GM21515 (cell line): ENCODE measurements around the gene ZW10.
"Not testable (repeated sequence)": the region's sequence is repeated elsewhere in the genome, so short reads cannot be mapped to it uniquely, and the experiment has no call there.

Source experiments
- ATAC-seq: cut with Tn5 transposase; IDR thresholded peaks from one replicate; pipeline ENCODE4 v1.9.1; 2021; ENCODE audit not compliant: unreplicated experiment

The ZW10 gene

DNA sequence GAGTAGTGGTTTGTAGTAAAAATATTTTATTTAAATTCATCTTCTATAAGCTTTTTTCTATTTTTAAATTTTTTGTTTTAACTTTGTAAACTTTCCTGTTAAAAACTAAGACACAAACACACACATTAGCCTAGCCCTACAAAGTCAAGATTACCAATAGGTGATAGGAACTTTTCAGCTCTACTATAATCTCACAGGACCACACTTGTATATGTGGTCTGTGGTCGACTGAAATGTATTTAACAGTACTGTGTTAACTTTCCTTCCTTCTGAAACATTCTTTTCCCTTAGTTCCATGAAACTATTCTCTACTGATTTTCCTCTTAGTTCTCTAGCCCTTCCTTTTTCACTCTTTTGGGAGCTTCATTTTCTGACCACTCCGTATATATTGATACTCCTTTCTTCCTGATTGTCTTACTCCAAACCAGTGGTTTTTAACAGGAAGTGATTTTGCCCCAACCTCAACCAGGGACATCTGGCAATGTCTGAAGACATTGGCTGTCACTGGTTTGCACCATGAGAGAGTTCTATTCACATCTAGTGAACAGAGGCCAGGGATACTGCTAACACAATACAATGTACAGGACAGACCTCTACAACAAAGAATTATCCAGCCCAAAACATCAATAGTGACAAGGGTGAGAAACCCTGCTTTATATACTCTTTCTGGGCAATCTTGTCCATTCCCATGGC lies 8.8 kb downstream of the ZW10 start:
- ATAC-seq, result no peak

DNA sequence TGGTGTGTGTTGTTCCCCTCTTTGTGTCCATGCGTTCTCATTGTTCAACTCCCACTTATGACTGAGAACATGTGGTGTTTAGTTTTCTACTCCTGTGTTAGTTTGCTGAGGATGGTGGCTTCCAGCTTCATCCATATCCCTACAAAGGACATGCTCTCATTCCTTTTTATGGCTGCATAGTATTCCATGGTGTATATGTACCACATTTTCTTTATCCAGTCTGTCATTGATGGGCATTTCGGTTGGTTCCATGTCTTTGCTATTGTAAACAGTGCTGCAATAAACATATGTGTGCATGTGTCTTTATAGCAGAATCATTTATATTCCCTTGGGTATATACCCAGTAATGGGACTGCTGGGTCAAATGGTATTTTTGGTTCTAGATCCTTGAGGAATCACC lies 10.5 kb downstream of the ZW10 start:
- not testable (repeated sequence) for ATAC-seq

DNA sequence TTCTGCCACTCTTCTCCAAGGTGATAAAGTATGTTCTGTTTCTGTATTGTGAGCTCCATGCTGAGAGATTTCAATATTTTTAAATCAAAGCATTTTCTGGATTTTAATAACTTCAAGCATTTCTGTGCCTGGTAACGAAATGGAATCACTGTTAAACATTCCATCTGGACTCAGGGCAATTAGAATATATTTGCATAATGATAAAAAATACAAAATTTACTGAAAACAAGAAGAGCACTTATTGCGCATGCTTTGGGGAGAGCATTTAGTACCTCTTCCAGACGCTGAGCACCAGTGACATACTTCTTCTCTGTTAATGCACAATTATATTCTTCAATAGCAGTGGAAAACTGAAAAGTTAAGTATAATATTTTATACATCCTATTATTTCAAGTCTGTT lies 13.3 kb downstream of the ZW10 start:
- ATAC-seq, result no peak

DNA sequence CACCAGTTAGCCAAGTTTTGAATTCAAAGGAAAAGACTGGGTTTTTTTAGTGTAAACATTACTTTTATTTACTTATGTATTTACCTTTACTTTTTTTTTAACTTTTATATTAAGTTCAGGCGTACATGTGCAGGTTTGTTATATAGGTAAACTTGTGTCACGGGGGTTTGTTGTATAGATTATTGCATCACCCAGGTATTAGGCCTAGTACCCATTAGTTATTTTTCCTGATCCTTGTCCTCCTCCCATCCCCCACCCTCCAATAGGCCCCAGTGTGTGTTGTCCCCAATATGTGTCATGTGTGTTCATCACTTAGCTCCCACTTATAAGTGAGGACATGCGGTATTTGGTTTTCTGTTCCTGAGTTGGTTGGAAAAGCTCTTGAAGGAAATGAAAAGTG lies 20.6 kb downstream of the ZW10 start:
- ATAC-seq, result no peak

DNA sequence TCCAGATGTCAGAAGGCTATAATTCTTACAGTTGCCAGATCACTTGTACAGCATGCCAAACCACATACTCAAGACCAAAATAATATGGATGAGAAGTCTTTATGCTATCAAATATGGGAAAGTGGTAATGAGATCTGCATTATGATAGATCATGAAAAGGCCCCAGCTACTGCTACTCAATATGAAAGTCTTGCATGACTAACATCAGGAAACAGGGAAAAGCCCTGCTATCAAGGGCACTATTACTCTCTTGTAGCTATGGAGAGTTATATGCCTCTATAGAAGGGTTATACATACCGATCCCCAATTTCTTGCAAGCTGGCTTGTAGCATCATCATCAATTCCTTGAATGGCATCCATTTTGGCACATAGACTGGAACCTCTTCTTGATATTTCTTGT lies 37.2 kb downstream of the ZW10 start:
- no peak for ATAC-seq

DNA sequence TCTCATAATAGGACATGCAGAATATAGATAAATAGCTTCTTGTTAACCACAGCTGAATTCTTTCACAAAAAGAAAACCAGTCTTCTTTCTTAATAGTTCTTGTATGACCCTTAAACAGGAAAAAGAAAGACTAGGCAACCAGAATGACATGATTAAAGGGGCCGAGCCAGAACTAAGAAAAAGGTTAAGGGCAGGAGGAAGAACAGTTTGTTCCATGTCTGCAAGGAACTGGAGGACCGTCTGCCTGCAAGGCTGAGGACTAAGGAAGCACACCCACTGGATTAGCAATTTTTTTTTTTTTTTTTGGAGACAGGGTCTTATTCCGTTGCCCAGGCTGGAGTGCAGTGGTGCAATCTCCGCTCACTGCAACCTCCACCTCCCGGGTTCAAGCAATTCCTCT lies 41.4 kb downstream of the ZW10 start:
- no peak for ATAC-seq

DNA sequence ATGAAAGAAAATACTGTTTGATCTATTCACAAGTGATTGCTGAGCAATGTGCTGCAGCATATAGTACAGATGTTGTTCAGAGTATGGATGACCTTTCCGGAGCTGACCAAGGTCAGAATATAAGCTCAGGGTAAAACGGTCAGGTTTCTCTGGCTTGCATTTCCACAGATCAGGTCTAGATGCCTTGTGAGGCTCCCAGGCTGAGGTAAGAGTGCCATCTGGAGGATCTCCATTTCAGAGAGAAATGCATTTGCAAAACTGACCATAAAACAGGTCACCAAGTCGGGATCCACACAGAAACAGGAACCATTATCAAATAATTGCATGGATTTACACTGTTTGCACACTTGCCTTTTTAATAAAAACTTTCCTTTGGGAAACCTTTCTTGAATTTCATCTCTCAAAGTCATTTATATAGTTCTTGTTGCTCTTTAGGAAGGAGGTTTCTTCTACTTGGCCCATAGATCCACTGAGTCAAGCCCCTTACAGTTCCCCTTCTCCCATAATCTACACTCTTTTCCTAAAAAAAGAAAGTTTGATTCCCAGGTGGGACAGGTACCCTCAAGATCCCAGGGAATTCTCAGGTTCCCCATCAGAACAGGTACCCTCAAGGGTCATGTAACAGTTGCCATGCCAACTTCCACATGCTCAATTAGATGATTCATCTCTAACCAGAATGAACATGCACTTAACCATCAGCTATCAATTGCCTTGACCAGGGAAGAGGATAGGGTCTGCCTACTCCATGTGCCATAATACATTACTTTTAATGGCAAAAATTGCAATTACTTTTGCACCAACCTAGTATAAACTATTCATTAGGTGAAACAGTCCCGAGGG lies 42.4 kb downstream of the ZW10 start:
- ATAC-seq, result no peak

DNA sequence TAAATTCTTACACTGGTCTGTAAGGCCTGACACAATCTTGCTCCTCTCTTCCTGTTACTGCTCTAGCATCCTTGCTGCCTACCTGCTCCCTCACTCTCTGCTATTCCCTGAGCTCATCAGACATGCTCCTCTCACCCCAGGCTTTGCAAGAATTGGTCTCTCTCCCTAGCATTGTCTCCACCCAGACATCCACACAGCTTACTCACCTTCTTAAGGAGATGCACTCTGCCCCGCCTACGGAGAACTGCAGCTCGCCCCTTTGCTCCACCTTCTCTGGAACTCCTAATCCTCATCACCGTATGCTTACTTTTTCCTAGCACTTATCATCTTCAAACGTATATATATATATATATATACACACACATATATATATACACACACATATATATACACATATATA lies 44.0 kb downstream of the ZW10 start:
- no peak for ATAC-seq

DNA sequence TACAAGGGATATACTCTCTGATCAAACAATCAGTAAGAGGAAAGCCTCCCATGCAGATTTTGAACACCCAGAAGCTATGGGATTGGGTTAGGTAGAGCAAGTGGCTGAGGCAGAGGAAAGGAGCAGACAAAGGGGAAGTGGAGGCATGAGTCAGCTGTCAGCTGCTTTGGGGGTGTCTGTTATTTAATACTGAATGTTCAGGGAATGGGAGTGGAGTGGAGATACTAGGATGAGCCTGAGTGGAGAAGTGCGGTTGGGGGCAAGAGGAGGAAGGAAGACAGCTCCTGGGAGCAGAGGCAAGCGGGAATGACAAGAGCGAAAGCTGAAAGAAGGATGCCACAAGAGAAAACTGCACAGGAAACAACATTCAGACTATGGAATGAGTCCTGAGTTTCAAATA lies 44.7 kb downstream of the ZW10 start:
- ATAC-seq, result no peak

DNA sequence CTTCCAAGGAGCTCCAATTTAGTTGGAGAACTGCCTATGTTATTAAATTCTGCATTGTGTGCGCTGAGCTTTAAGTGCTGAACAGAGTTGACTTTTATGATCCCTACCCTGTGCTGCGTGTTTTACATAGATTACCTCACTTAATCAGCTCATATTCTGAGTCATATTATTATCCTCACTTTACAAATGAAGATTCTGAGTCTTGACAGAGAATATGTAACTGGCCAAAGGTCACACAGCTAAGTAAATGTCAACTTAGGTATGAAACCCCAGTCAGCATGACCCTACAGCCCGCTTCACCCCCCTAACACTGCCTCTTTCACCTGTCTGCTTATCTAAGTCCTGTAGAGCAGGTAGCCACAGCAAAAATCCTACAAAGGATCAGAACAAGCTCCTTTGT lies 47.6 kb downstream of the ZW10 start:
- ATAC-seq, result no peak

DNA sequence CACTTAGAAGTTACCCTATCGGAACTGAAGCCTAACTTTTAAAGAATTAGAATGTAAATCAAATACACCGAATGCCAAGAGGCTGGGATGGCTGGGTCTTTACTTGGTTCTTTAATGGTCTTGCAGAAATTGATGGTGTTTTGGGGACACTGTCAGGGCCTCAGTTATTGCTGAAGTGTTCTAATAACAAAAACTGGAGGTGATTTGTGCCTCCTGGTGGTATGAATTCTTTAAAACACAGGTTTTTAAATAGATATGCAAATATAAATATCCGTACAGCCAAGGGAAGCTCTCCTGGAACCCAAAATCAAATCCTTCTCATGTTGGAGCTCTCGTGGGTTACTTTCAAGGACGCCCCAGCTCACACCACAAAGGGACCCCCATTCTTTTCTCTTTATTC lies 48.1 kb downstream of the ZW10 start:
- no peak for ATAC-seq

DNA sequence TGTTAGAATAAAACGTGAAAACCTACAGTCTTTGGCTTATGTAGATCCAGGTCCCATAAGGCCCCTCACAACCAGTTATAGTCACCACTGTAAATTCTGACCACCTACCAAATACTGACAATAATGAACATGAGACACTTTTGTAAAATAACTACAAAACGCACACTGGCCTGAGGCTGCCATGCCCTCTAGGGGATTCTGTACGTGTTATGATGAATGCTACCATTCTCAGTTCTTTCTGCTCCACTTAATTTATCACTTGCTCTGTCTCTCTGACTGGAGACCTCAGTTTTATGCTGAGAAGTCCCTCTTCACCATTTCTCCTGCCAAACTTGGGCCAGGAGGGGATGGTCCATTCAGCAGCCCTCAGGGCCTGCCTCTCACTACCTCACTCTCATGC lies 48.7 kb downstream of the ZW10 start:
- no peak for ATAC-seq

DNA sequence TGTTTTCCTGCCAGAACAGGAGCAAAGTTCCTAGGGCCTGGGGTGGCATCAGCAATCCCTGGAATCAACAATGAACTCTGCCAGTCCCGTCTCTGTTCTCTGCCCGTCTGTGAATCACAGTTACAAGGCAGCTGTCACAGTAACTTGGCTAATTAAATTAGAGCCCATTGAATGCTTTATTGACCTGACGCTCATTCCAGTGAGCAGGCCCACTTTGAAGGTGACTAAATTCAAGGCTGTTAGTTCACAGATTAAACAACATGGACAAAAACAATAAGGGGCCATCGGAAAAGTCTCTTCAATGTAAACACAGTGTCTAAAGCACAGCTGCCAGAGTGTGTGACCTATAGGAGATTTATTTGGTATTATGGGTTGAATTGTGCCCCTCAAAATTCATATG lies 49.7 kb downstream of the ZW10 start:
- ATAC-seq, result no peak

DNA sequence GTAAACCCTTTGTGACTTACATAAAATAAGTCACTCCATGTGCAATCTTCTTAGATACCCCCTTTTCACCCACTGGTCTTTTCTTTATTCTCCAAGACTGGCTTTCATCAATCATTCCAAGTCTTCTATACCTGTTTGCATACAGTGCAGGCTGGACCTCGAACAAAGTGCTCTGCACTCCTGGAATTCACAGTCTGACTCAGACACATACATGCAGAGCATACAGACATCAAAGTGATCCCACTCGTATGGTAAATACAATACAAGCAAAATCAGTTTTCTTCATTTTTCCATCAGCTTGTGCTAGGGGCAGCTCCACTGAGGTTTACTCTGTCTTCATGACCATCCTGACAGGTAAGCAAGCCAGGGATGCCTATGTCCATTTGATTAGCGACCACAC lies 50.6 kb downstream of the ZW10 start:
- no peak for ATAC-seq

DNA sequence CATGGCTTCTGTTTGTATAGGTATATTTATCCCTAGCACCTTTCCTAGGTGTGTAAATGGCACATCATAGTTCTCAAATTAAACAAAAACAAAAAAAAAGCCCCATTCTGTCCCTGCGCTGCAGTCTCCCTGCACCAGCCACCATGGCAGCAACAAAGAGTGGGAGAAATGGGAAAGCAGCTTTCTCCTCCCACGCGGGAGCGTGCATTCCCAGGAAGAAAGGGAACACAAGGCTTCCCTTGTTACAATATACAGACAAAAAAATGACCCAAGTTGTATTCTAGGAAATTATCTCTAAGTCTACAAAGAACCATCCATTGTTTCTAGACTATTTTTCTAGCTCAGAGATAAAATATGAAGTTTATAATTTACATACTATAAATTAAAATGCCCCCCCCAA lies 51.3 kb downstream of the ZW10 start:
- no peak for ATAC-seq

DNA sequence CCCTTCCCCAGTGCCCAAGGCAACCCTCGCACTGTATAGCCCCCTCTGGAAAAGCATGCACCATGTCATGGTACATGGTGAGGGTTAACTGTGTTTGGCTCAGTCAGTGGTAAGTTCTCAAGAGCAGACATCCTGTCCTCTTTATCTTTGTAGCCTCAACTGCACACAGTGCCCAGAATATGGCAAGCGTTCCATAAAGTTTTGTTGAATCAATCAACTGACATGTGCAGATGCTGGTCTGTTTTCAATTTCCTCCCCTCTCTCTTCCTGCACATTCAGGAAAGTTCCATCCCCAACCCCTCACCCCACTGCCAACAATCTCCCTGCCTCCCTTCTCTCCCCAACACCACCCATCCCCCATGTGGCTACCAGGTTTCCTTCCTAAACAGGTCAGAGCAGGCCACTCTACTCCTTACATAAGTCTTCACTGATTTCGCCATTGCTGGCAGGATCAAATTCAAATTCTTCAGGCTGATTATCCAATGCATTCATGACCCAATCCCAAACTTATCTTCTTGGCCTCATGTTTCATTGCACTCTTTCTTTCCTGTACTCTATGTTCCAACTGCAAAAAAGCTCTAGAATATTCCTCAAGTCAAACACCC lies 51.9 kb downstream of the ZW10 start:
- no peak for ATAC-seq

DNA sequence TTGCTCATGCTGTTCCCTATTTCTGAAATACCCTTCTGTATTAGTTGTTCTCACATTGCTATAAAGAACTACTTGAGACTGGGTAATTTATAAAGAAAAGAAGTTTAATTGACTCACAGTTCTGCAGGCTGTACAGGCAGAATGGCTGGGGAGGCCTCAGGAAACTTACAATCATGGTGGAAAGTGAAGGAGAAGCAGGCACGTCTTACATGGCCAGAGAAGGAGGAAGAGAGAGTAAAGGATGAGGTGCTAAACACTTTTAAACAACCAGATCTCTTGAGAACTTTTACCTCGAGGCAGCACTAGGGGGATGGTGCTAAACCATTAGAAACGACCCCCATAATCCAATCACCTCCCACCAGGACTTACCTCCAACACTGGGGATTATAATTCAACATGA lies 53.0 kb downstream of the ZW10 start:
- ATAC-seq, result not testable (repeated sequence)

DNA sequence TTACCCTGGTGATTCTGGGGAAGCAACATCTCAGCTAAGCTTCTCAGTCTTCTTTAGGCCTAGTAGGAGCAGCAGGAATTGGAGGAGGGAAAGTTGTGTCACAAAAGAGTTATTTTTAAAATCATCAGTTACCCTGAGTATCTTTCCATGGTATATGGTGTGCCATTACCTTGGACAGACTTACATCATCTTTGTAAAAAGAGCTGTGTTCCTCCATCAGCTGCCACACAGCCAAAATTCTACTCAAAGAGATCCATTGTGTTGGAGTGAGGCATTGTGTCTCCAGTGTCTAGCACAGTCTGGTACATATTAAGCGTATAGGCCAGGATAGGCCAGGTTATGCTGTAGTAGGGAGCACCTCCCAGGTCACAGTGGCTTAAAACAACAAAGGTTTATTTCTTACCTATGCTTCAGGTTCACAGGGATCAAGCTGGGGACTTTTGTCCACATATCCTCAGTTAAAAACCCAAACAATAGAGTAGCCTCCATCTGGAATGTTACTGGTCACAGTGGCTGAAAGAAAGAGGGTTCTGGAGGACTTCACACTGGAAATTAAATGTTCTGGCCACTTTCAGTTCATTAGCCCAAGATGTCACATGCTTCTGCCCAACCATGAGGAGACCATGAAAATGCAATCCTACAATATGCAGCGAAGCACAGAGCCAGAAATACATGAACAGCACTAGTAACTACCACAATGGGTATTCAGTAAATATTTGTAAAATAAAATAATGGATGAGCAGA lies 57.4 kb downstream of the ZW10 start:
- no peak for ATAC-seq

DNA sequence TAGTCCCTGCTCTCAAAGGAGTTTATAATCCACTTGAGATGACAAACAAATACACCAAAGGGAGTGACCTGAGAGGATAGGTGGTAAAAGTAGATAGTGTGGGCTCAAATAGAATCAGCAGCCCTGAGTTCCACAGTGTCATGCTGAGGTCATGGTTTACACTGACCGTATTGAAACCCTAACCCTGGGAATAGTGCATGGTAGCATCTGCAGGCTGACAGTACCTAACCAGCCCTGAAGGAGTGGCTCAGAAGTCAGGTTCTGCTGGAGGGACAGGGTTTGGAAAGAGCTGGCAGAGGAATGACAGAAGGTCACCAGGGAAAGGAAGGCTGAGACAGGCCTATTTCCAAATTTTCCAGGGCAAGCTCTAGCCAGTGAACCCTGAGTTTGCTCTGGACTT lies 58.2 kb downstream of the ZW10 start:
- ATAC-seq, result no peak

DNA sequence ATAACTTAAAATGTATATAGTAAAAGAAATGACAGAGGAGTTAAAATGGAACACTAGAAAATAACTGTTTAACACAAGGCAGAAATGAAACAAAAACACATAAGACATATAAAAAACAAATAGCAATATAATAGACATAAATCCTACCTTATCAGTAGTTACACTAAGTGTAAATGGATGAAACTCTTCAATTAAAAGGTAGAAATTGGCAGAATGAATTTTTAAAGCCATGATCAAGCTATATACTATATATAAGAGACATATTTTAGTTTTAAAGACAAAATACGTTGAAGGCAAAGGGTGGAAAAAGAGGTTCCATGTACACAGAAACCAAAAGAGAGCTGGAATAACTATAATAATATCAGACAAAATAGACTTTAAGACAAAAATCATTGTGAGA lies 62.5 kb downstream of the ZW10 start:
- ATAC-seq, result no peak

DNA sequence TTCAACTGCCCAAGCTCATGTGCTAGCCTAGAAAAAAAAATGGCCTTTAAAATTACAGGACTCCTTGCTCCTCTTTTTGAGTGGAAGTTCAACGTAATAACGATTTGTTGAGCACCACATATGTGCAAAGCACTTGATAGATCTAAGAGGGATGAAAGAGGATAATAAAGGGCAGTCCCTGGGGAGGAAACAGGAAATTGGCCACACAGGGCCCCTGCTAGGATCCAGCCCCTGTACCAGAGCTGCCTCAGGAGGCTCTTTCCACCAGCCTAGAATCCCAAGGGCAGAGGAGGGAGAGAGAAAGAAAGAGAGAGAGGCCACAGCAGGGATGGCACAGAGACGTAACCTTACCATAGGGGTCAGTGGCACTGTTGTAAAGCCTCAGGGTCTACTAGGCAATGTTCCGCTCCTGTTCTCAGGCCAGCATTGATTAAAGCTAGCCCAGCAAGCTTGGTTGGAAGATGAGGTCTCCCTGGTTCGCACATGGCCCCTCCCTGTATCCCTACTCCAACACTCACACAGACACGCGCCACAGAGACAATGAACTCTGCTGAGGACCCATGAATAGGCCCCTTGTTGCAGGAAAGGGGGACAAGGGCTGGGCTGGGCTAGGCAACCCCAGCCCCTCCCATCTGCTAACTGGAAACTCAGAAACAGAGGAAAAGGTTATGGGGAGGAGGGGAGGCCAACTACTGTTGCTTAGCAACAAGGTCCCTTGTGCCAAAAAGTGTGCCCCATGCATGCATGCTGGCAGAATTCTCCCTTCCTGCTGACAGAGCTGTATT lies 67.4 kb downstream of the ZW10 start, which contains the start of gene TMPRSS5:
Gene TMPRSS5 (minus strand): TSS at position 438 of the 785 bp plus-strand sequence. CDS start 84 bp downstream, at position 354.
- no peak for ATAC-seq
